Endothelial cell of umbilical vein (primary cell): ENCODE data around the gene OSBPL10. TPM values are rescaled to one million over a fixed set of nuclear protein-coding genes. Genes with fewer than 3 reads are reported as not detected.

Experiments used
- BruUV-seq: library from RNA; stranded (reverse); fragments of 400-500 nt; replicated peaks from 2 replicates; lab custom pipeline; 2021; lab: Mats Ljungman, UMichigan
- CTCF ChIA-PET: fragments of 300-600, 350-600 bp; sonication (Branson Sonifier 250); formaldehyde crosslinking; loops from one replicate; lab custom pipeline; 2021; ENCODE audit warnings: antibody characterized with exemption, inconsistent platforms; lab: Charles Lee
- POLR2A ChIA-PET: fragments of 300-600, 350-600 bp; sonication (Branson Sonifier 250); formaldehyde crosslinking; loops from one replicate; lab custom pipeline; 2021; ENCODE audit warnings: antibody characterized with exemption, inconsistent platforms; lab: Charles Lee
- DNase-seq: peaks from one replicate; pipeline ENCODE4 v3.0.0-alpha.2; 2011; ENCODE audit warnings: low read depth, low spot score
- FAIRE-seq: peaks from 2 replicates; lab custom pipeline; 2011; peaks lifted over from hg19 to GRCh38; lab: Jason Lieb, UNC
- H2AFZ ChIP-seq: 2 replicates; pipeline ENCODE4 v1.6.0; 2012; ENCODE audit warnings: low read depth, low read length, control low read depth, inconsistent platforms
- H3K27ac ChIP-seq: 2 replicates; pipeline ENCODE4 v1.5.1; 2011; ENCODE audit warnings: low read depth, mild to moderate bottlenecking, control low read depth, low read length, moderate library complexity; ENCODE audit not compliant: insufficient read depth
- H3K27me3 ChIP-seq, 2 experiments: 2 replicates each; pipeline versions ENCODE4 v1.6.0 to v1.6.1; 2011; ENCODE audit warnings: low read length in 2 of 2, mixed read lengths in 1 of 2; ENCODE audit not compliant: control insufficient read depth in 2 of 2, insufficient read depth in 2 of 2
- H3K36me3 ChIP-seq, 2 experiments: 2 replicates in 1 of 2; 3 replicates in 1 of 2; pipeline ENCODE4 v1.5.1; 2011; ENCODE audit warnings: low read length in 2 of 2, mild to moderate bottlenecking in 1 of 2, moderate library complexity in 1 of 2; ENCODE audit not compliant: control insufficient read depth in 2 of 2, insufficient read depth in 2 of 2; ENCODE audit errors: extremely low read depth in 1 of 2
- H3K4me1 ChIP-seq: 3 replicates; pipeline ENCODE4 v1.5.1; 2011; ENCODE audit warnings: mild to moderate bottlenecking, low read length; ENCODE audit not compliant: control insufficient read depth, insufficient read depth; ENCODE audit errors: extremely low read depth
- H3K4me2 ChIP-seq: 2 replicates; pipeline ENCODE4 v1.6.1; 2011; ENCODE audit warnings: low read length, control low read depth, mixed read lengths; ENCODE audit not compliant: insufficient read depth
- H3K4me3 ChIP-seq, 3 experiments: fragments of 200-600 bp in 1 of 3; sonication (generic), shearing (Covaris generic) in 1 of 3; replicated peaks in 1 of 3; 2 replicates each; pipeline ENCODE4 v1.5.1; 2011 to 2016; ENCODE audit warnings: control low read depth in 3 of 3, low read length in 3 of 3, mild to moderate bottlenecking in 2 of 3, inconsistent platforms in 1 of 3, low read depth in 1 of 3, moderate library complexity in 1 of 3; ENCODE audit not compliant: insufficient read depth in 1 of 3
- H3K79me2 ChIP-seq: 2 replicates; pipeline ENCODE4 v1.6.0; 2012; ENCODE audit warnings: low read length, inconsistent platforms; ENCODE audit not compliant: control insufficient read depth, insufficient read depth
- H3K9ac ChIP-seq: replicated peaks from 2 replicates; pipeline ENCODE3; 2011; ENCODE audit warnings: low read length, control low read depth; ENCODE audit not compliant: insufficient read depth; ENCODE audit errors: extremely low read depth
- H3K9me1 ChIP-seq: replicated peaks from 3 replicates; pipeline ENCODE4 v1.6.0; 2011; ENCODE audit warnings: mild to moderate bottlenecking, low read length; ENCODE audit not compliant: control insufficient read depth, insufficient read depth; ENCODE audit errors: extremely low read depth
- H3K9me3 ChIP-seq: replicated peaks from 2 replicates; pipeline ENCODE4 v1.5.1; 2012; ENCODE audit warnings: low read length, inconsistent platforms; ENCODE audit not compliant: control insufficient read depth, insufficient read depth
- H4K20me1 ChIP-seq: replicated peaks from 2 replicates; pipeline ENCODE3; 2011; ENCODE audit warnings: mild to moderate bottlenecking, low read length; ENCODE audit not compliant: control insufficient read depth, insufficient read depth; ENCODE audit errors: extremely low read depth
- CTCF ChIP-seq, 2 donors: IDR thresholded peaks; 1 replicate in 1 of 2; 2 replicates in 1 of 2; pipeline ENCODE4 v1.5.1; 2011; ENCODE audit warnings: low read length in 2 of 2, mild to moderate bottlenecking in 2 of 2, moderate library complexity in 2 of 2, control low read depth in 1 of 2, inconsistent platforms in 1 of 2, low read depth in 1 of 2; ENCODE audit not compliant: insufficient read depth in 1 of 2; ENCODE audit errors: extremely low read depth in 1 of 2
- EZH2 ChIP-seq: IDR thresholded peaks from 2 replicates; pipeline ENCODE4 v1.6.1; 2012; ENCODE audit warnings: borderline replicate concordance, low read depth, mild to moderate bottlenecking, moderate library complexity, low read length, inconsistent platforms; ENCODE audit not compliant: severe bottlenecking
- FOS ChIP-seq: IDR thresholded peaks from 2 replicates; pipeline ENCODE4 v1.6.1; 2011; ENCODE audit warnings: mild to moderate bottlenecking, low read length, moderate library complexity, borderline replicate concordance; ENCODE audit not compliant: insufficient read depth
- GATA2 ChIP-seq: IDR thresholded peaks from 2 replicates; pipeline ENCODE4 v1.7.0; 2011; ENCODE audit warnings: low read depth, mild to moderate bottlenecking, moderate library complexity, mixed read lengths, low read length; ENCODE audit not compliant: insufficient read length, insufficient read depth
- JUN ChIP-seq: IDR thresholded peaks from 2 replicates; pipeline ENCODE4 v1.6.1; 2011; ENCODE audit warnings: borderline replicate concordance, low read depth; ENCODE audit not compliant: insufficient read length, insufficient read depth
- MAX ChIP-seq: IDR thresholded peaks from 2 replicates; pipeline ENCODE4 v1.6.1; 2011; ENCODE audit not compliant: insufficient read depth, insufficient read length
- MYC ChIP-seq: IDR thresholded peaks from one replicate; pipeline ENCODE4 v1.6.1; 2011; ENCODE audit warnings: mild to moderate bottlenecking, low read depth, low read length
- POLR2A ChIP-seq: IDR thresholded peaks from 2 replicates; pipeline ENCODE4 v1.6.1; 2012; ENCODE audit warnings: low read depth, mild to moderate bottlenecking, control low read depth, low read length
- POLR2AphosphoS5 ChIP-seq: IDR thresholded peaks from 2 replicates; pipeline ENCODE4 v1.6.1; 2012; ENCODE audit warnings: low read depth, mild to moderate bottlenecking, control low read depth, low read length, moderate library complexity; ENCODE audit not compliant: insufficient read depth
- dilution Hi-C: fragments of 300-500 bp; cut with MboI; formaldehyde crosslinking; loops from one replicate; pipeline ENCODE4 v1.15.0; 2019; ENCODE audit warnings: low sequenced_read_pairs; ENCODE audit not compliant: extremely low pct_ligation_motif_present
- intact Hi-C: fragments of 100-400 bp; cut with micrococcal nuclease; formaldehyde crosslinking; loops from one replicate; pipeline ENCODE4 v1.10.0; 2022
- polyA plus RNA-seq, 4 experiments: library from polyadenylated mRNA; depleted of rRNA in 3 of 4; stranded (reverse) in 3 of 4; unstranded in 1 of 4; fragments of >200 nt; gene quantifications; 2 replicates each; pipeline versions ENCODE4 v1.2.1 to v1.2.3, GENCODE V29; 2011 to 2012; ENCODE audit warnings: missing spikeins in 1 of 4
- total RNA-seq: library from RNA; stranded (reverse); gene quantifications from 2 replicates; pipeline ENCODE4 v1.2.3, GENCODE V29; 2021

Gene OSBPL10
- total and polyA plus RNA-seq, 2 donors (not counting 3 experiments of a cell fraction or from before 2014, with no cell fraction given) = 10.8 to 47.6 TPM

GRCh38 chr3:31748933-31749295 lies 232.1 kb downstream of the OSBPL10 start:
- no peak overlapping the region for H3K9ac ChIP-seq
- H3K27ac ChIP-seq = no peak overlapping the region
- H3K36me3 ChIP-seq = no peaks in the 10 kb centered on the region
- intact Hi-C loops (no loop called here), dilution Hi-C loops (no loop called here)
- CTCF ChIA-PET = interaction anchor here (0.7 to 1.6 kb wide), 3 partner anchors 14 to 151 kb away, joined by 3 to 5 read pairs (median 4); no protein-coding TSS in a partner anchor
- no peaks in the 10 kb centered on the region for H3K9me3 ChIP-seq
- H4K20me1 ChIP-seq = no peaks in the 10 kb centered on the region
- no peak overlapping the region for H2AFZ ChIP-seq
- no peaks in the 10 kb centered on the region for H3K4me1 ChIP-seq
- no peaks in the 10 kb centered on the region for H3K9me1 ChIP-seq
- H3K4me2 ChIP-seq = no peak overlapping the region
- H3K4me3 ChIP-seq = no peak overlapping the region
- no peaks in the 10 kb centered on the region for H3K79me2 ChIP-seq
- POLR2A ChIA-PET = interaction anchor here (0.7 kb wide), 1 partner anchor 25 kb away, joined by 5 read pairs; no protein-coding TSS in a partner anchor
- no peaks in the 10 kb centered on the region for H3K27me3 ChIP-seq
- no TSS peak for BruUV-seq
- DNase-seq (no peak), FAIRE-seq (no peak)
- TF ChIP-seq POLR2AphosphoS5 (no peak), GATA2 (no peak), MYC (no peak), POLR2A (no peak)

GRCh38 chr3:31748281-31748932 lies 232.7 kb downstream of the OSBPL10 start:
- no peak overlapping the region for H2AFZ ChIP-seq
- H3K27me3 ChIP-seq = no peaks in the 10 kb centered on the region
- ChIA-PET POLR2A (interaction anchor here (0.7 kb wide), 1 partner anchor 24 kb away, joined by 5 read pairs; no protein-coding TSS in a partner anchor), CTCF (interaction anchor here (0.7 to 1.6 kb wide), 2 partner anchors 137 to 152 kb away, joined by 4 to 5 read pairs; no protein-coding TSS in a partner anchor)
- no peak overlapping the region for H3K9ac ChIP-seq
- no peak for TF ChIP-seq POLR2A
- TF ChIP-seq POLR2AphosphoS5 = no peak
- no peak for TF ChIP-seq MYC
- TF ChIP-seq CTCF (IDR thresholded peaks at IDR 0.05; ENCODE audit: extremely low read depth in 1 of 2, insufficient read depth in 1 of 2, low read depth in 1 of 2, low read length in 2 of 2) = no peak
- no peak for TF ChIP-seq MAX
- TF ChIP-seq GATA2 = no peak
- TF ChIP-seq FOS = no peak
- TF ChIP-seq JUN = no peak
- no peak for TF ChIP-seq EZH2
- no peak overlapping the region for H3K4me3 ChIP-seq
- no TSS peak for BruUV-seq
- H3K9me3 ChIP-seq = no peaks in the 10 kb centered on the region
- H3K79me2 ChIP-seq = no peaks in the 10 kb centered on the region
- H3K9me1 ChIP-seq = no peaks in the 10 kb centered on the region
- FAIRE-seq (no peak), DNase-seq (no peak)
- no peaks in the 10 kb centered on the region for H3K4me1 ChIP-seq
- H4K20me1 ChIP-seq = no peaks in the 10 kb centered on the region
- H3K36me3 ChIP-seq = no peaks in the 10 kb centered on the region
- dilution Hi-C loops = no loop called here
- no peak overlapping the region for H3K4me2 ChIP-seq
- intact Hi-C loops = no loop called here
- H3K27ac ChIP-seq = no peak overlapping the region
